NCI-H2029 treated with DMSO at 0.1 percent for 48 hours (cell line): ENCODE data around the gene HELZ2.
A peak's percentile ranks its signal among the peaks of the same experiment; 100 is the strongest.
"Not testable (repeated sequence)": the region's sequence is repeated elsewhere in the genome, so short reads cannot be mapped to it uniquely, and the experiment has no call there.

Source experiments
- DNase-seq: peaks from one replicate; lab custom pipeline; 2025; lab: John Stamatoyannopoulos, UW

The HELZ2 gene

GRCh38 chr20:63564036-63564810 is 9.8 kb downstream of the HELZ2 start:
- DNase-seq = no peak

DNA sequence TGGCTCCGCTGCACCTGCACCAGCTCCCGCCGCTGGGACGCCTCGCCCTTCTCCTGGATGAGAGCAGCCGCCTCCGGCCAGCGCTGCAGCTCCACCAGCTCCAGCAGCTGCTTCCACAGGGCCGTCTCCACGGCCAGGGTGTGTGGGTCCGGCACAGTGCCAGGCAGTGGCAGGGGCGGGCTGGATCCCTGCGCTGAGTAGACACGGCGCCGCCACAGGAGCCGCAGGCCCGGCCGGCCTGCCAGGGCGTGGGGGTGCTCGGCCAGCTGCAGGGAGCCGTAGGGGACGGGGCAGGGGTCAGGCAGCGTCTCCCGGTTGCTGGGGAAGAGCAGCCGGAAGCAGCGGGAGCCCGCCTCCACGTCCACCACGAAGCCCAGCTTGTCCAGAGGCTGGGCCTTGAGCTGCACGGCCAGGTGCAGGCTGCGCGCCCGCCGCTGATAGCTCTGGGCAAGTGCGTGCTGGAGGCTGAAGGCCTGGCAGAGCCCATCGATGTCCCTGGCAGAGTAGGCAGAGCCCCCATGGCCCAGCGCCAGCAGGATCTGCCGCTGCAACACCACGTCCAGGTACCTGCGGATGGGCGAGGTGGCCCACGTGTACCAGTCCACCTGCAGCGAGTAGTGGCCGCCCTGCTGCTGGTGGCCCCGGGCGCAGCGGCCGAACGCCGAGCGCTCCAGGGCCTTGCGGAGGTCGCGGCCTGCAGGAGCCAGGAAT is 10.7 kb downstream of the HELZ2 start:
- DNase-seq = no peak

DNA sequence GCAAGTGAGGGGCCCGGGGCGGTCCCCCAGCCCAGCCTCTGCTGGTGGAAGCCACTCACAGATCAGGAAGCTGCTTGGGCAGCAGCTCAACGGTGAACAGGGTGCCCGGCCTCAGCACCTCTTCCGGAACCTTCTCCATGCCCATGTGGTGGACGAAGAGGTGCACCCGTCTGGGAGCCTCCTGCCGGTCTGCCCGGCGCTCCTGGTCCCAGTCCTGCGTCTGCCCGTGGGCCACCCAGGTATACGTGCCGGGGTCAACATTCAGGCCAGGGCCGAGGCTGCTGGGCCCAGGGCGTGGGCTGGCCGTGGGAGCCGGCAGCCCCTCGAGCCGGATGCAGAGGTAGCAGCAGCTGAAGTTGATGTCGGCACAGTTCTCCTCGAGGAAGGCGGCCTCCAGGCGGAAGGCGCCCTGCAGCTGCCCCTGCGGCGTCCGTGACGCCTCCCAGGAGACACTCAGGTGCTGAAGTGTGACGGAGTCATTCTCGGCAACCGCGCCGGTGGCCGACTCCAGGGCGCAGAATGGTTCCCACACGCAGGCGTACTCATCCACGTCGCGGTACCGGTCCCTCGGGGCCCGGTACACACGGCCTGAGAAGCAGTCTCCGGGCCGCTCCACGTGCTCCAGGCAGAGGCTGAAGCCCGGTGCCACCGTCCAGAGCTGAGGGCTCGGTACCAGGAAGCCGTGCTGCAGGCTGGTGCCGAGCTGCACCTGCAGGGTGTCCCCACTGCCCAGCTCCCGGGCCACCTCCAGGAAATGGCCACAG is 11.4 kb downstream of the HELZ2 start:
- DNase-seq = no peak

- DNase-seq = no peak
Measured at GRCh38 chr20:63561624-63562396, 12.2 kb downstream of the HELZ2 start.

DNA sequence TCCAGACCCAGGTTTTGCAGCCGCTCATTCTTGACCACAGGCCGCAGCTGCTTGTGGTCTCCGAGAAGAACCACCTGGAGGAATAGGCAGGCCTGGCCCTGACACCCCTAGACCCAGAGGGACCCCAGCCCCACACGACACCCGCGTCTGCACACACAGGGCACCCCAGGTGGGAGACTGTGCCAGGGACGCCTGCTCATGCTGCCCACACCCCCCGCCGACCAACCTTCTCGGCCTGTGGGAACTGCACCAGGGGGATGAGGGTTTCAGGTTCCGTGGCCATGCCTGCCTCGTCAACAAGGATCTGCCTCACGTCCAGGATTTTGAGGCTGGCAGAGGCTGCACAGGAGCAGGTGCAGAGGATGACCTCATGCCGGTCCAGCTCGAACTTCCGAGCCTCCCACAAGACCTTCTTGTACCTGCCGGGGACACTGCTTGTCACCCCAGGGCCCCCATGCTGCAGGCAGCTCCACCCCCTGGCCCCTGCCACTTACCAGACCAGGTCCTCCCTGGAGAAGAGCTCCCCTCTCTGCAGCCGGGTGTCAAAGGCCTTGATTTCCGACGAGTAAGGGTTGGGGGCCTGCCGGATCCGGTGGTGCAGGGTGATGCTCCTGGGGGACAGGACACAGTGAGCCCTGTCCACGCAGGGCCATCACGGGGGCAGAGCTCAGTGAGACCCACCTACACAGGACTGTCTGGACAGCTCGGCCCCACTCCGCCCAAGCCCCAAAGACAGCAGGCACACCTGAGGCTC is 13.0 kb downstream of the HELZ2 start:
- DNase-seq = no peak

DNA sequence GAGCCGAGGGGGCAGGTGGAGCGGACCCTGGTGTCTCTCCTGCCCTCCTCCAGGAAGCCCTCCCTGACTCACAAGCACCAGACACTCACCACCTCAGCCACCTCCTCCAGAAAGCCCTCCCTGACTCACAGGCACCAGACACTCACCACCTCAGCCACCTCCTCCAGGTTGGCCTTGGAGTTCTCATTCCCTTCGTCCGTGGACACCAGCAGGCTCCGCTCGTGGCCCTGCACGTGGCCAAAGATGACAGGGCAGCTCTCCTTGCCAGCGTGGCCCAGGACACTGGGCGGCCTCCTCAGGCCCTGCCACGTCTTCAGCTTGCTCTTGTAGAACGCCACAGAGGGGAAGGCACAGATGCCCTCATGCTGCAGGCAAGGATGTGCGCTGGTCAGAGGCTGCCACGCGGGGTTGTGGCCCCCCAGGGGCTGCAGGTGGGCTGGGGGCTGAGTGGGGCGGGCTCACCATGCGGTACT is 13.7 kb downstream of the HELZ2 start:
- no peak for DNase-seq

DNA sequence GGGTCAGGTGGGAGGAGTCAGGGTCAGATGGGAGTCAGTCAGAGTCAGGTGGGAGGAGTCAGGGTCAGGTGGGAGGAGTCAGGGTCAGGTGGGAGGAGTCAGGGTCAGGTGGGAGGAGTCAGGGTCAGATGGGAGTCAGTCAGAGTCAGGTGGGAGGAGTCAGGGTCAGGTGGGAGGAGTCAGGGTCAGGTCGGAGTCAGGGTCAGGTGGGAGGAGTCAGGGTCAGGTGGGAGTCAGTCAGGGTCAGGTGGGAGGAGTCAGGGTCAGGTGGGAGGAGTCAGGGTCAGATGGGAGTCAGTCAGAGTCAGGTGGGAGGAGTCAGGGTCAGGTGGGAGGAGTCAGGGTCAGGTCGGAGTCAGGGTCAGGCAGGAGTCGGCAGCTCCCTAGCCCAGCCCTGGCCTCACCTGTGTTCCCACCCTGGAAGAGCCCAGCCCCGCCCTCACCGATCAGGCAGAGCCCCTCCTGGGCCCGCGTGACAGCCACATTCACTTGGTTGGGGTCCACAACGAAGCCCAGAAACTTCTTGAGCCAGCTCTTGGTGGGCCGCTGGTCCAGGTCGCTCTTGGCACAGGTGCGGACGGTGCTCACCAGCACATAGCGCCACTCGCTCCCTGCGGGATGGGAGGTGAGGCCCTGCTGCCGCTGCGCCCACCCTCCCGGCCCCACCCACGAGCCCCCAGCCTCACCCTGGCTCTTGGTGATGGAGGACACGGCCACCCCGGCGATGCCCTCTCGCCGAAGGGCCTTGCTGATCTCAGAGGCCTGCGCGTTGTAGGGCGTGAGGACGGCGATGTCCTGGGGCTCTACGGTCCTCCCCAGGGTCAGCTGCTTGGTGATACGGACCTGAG is 14.3 kb downstream of the HELZ2 start:
- not testable (repeated sequence) for DNase-seq

- no peak for DNase-seq
Measured at GRCh38 chr20:63558804-63559484, 15.1 kb downstream of the HELZ2 start.

DNA sequence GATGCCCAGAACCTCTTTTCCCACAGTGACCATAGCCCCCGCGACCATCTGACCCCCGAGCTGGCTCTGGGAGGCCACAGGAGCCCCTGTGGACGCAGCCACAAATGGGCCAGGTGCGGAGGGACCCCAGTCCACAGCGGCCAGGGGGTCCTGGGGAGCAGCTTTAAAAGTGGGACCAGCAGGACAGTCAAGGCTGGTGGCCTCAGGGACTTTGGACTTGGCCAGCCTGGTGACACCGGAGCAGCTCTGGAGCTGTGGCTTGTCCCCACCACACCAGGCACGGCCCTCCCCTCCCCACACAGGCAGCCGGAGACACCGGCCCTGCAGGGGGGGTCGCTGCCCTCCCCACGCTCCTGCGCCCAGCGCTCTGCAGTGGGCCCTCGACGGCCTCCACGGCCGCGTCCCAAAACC is 16.6 kb downstream of the HELZ2 start:
- DNase-seq = no peak

DNA sequence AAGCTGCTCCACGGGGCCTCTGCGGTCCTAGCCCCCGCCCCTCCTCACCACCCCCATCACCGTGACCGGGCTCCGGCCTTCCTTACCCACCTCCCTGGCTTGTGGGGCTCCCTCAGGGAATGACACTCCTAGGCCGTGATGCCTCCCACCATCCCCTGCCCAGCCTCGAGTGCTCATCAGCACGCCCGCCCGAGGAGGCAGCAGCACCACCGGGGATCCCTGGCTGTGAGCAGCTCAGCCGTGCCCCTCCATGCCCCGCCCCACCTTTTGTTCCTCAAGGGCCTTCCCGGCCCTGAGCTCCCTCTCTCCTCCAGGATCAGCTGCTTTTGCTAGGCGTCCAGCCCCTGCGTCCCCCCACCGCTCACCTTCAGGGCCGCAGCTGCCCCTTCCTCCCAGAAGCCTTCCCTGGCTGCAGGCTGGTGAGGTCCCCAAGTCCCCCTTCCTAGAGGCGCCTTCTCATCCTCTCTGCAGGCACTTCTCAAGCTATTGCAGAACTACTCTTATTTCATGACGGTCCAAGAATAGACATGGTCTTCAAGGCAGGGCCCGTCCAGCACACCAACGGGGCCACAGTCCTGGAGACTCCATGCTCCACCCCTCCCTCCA is 17.1 kb downstream of the HELZ2 start:
- no peak for DNase-seq

DNA sequence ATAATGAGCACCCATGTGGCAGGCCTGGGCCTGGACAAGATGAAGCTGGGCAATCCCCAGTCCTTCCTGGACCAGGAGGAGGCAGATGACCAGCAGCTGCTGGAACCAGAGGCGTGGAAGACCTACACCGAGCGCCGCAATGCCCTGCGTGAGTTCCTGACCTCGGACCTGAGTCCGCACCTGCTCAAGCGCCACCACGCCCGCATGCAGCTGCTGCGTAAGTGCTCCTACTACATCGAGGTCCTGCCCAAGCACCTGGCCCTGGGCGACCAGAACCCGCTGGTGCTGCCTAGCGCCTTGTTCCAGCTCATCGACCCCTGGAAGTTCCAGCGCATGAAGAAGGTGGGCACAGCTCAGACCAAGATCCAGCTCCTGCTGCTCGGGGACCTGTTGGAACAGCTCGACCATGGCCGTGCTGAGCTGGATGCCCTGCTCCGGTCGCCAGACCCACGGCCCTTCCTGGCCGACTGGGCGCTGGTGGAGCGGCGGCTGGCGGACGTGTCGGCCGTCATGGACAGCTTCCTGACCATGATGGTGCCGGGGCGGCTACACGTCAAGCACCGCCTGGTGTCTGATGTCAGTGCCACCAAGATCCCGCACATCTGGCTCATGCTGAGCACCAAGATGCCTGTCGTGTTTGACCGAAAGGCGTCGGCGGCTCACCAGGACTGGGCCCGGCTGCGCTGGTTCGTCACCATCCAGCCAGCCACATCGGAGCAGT is 18.2 kb downstream of the HELZ2 start:
- no peak for DNase-seq

GRCh38 chr20:63554361-63555278 is 19.4 kb downstream of the HELZ2 start:
- no peak for DNase-seq

DNA sequence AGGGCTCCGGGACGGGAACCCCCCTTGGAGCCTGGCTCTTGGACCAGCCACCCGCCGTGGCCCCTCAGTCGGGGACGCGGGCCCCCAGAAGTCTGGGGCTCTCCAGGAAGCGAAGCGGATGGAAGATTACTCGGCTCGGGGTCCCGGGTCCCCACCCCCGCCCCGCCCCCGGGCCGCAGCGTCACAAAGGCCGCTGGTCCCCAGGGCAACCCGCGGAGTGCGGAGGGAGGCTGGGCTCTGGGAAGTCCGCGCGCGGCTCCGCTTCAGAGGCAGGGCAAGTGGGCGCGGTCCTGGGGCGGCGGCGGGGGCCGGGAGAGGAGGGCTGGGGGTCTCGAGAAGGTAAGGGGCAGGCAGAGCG is 20.1 kb downstream of the HELZ2 start, which contains the start of gene FNDC11:
Gene FNDC11 (plus strand): TSS at position 227 of the 358 bp plus-strand sequence. CDS start 1,505 bp downstream, outside the sequence.
- no peak for DNase-seq

DNA sequence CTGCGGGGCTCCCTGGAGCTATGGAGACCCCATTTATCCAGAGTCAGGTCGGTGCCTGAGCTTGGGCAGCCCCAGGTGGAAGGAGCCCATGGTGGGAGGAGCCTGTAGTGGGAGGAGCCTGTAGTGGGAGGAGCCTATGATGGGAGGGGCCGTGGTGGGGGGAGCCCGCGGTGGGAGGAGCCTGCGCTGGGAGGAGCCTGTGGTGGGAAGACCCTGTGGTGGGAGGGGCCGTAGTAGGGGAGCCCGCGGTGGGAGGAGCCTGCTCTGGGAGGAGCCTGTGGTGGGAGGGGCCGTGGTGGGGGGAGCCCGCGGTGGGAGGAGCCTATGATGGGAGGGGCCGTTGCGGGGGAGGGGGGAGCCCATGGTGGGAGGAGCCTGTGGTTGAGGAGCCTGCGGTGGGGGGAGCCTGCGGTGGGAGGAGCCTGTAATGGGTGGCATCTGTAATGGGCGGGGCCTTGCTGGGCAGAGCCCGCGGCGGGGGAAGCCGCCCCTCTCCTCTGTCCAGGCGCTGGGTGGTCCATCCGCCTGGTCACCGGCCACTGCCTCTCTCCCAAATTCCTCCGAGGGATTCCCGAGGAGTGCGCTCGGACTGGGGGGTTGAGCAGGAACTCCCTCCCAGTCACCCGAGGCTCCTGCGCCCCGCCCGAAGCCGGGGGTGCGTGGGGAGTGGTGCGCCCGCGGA is 20.6 kb downstream of the HELZ2 start:
- DNase-seq = peak; percentile 15

GRCh38 chr20:63552481-63553249 is 21.4 kb downstream of the HELZ2 start:
- DNase-seq = no peak

GRCh38 chr20:63551068-63551467 is 23.0 kb downstream of the HELZ2 start:
- DNase-seq = no peak
